Amniotic stem cell (primary cell): ENCODE data around the gene STYX.
"Not testable (repeated sequence)": the region's sequence is repeated elsewhere in the genome, so short reads cannot be mapped to it uniquely, and the experiment has no call there.

Source experiments
- DNase-seq: peaks from one replicate; lab custom pipeline; 2025; lab: John Stamatoyannopoulos, UW

The STYX gene

DNA sequence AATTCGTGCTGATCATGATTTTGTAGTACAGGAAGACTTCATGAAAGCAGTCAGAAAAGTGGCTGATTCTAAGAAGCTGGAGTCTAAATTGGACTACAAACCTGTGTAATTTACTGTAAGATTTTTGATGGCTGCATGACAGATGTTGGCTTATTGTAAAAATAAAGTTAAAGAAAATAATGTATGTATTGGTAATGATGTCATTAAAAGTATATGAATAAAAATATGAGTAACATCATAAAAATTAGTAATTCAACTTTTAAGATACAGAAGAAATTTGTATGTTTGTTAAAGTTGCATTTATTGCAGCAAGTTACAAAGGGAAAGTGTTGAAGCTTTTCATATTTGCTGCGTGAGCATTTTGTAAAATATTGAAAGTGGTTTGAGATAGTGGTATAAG is 2.5 kb upstream of the STYX start:
- not testable (repeated sequence) for DNase-seq

- not testable (repeated sequence) for DNase-seq
These were observed 931 bp upstream of the STYX start for GRCh38 chr14:52729035-52729434.

GRCh38 chr14:52729585-52729924 is 411 bp upstream of the STYX start:
- no peak for DNase-seq

DNA sequence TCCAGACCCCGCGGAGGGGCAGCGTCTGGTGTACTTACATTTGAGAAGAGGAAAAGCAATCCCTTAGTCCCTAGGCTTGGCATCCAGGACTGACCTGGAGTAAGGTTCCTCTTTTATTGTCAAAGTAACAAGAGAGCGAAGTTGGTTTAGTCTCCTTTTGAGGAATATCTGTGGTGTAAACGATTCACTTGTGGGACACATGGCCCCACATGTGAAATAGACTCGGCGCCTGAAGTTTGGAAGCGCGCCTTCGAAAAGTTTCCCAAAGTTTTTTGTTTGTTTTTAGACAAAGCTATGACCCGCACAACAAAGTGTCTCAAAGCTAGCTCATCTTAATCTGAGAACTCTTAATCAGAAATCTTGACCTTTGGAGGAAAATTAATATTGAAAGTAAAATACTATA is 744 bp downstream of the STYX start:
- no peak for DNase-seq

GRCh38 chr14:52733824-52734223 is 3.9 kb downstream of the STYX start:
- no peak for DNase-seq

DNA sequence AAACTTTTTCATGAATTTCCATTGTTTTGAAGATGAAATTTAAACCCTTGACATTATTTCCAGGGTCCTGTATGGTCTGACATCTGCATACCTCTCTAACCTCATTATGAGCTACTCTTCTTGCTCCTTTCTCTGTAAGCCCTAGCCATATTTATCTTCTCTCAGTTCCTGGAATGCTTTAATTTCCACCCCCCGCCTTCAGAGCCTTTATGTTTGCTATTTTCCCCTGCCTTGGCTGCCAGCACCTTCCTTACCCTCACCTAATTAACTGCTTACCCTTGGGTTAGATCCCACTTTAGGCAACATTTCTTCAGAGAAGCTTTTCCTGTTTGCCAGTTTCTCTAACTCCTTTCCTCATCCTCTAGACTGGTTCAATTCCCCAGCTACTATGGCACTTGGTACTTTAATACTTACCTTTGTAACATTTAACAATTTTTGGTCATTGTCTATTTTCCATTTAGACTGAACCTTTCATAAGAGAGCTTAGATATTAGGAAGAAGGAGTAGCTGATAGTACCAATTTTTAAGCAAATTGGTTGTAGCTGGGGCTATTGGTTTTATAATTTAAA is 6.0 kb downstream of the STYX start:
- DNase-seq = no peak

DNA sequence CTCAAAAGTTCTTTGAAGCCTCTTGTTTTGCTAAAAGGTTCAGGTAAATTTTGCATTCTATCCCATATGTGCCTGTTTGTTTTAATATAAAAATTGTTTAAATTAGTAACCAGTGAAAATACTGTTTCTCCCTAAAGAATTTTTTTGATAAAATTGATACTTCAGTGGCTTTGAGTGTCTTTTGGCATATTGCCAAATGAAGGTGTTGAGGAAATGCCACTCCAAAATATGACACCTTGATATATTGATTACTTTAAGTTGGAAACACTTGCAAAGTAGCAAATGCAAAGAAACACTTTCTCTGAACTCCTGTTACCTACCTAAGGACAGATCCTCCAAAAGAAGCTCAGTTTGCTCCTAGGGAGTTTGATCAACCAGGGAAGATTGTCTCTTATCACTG is 8.4 kb downstream of the STYX start:
- DNase-seq = no peak

GRCh38 chr14:52740751-52741150 is 10.8 kb downstream of the STYX start:
- DNase-seq = no peak

- DNase-seq = no peak
These were observed 11.9 kb downstream of the STYX start for GRCh38 chr14:52741865-52742264.

- DNase-seq = no peak
These were observed 18.8 kb downstream of the STYX start for GRCh38 chr14:52748647-52749292.

- DNase-seq = no peak
These were observed 25.8 kb downstream of the STYX start for GRCh38 chr14:52755607-52756316.

DNA sequence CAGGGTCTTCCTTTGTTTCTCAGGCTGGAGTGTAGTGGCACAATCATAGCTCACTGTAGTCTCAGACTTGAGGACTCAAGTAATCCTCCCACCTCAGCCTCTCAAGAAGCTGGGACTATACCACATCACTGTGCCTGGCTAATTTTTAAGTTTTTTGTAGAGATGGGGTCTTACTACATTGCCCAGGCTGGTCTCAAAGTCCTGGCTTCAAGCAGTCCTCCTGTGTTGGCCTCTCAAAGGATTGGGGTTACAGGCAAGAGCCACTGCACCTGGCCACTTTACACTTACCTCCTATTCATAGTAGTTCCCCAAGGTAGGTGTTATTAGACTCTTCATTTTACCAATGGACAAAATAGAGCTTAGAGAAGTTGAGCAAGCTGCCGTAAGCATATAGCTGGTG is 29.2 kb downstream of the STYX start:
- no peak for DNase-seq

DNA sequence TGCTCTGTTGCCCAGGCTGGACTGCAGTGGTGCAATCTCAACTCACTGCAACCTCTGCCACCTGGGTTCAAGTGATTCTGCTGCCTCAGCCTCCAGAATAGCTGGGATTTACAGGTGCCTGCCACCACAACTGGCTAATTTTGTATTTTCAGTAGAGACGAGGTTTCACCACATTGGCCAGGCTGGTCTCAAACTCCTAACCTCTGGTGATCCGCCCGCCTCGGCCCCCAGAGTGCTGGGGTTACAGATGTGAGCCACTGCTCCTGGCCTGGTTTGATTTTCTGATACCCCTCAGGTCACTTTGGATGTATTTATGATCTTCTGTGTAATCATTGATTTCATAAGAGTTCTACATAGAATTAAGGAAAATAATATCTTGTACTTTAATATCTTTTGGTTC is 33.0 kb downstream of the STYX start:
- DNase-seq = not testable (repeated sequence)

DNA sequence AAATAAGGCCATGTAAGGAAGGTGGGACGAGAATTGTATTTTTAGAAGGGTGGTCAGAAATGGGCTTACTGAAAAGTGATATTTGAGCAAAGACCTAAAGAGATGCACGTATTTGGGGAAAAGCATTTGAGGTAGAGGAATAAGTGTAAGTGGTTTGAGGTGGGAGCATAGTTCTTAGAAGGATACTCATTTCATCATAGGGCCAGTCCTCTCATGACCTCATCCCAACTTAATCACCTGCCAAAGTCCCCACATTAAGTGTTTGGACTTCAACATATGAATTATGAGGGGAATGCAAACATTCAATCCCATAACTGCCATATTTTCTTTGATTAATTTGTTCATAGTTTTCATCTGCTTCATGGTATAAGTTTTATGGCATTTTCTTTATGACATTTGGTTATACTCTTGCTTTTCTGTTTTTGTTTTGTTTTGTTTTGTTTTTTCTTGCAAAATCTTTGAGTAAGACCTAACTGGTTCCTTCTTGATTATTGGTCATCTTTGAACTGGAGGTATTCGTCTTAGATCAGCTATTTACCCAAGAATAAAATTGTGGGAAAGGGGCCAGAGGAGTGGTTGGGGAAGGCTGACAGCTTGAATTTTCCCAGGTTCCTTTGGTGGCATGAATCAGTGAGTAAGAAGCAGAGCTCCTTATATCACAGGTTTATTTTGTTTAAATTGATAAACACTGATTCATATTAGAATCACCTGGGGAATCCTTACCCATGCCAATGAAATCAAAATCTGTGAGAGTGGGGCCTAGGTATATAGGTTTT is 37.3 kb downstream of the STYX start:
- DNase-seq = no peak

DNA sequence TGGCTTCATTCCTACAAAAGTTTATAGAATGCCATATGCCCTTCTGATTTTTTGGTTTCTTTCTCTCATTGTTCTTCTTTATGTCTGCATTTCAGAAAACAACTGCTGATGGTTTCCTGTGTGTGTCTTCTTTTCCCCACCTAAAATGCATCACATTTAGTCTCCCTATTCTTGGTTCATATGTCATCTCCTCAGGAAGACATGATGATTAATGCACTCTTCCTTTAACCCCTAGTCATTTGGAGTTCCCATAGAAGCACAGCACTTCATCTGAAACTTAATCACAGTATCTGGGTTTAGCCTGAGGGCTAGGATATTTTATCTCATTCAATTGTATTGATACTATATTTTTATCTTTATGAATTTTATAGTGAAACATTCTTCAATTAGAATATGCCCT is 39.9 kb downstream of the STYX start:
- DNase-seq = no peak

- DNase-seq = no peak
These were observed 46.9 kb downstream of the STYX start for GRCh38 chr14:52776816-52777215.

GRCh38 chr14:52778702-52779101 is 48.7 kb downstream of the STYX start:
- DNase-seq = no peak

GRCh38 chr14:52780893-52781292 is 50.9 kb downstream of the STYX start:
- no peak for DNase-seq

DNA sequence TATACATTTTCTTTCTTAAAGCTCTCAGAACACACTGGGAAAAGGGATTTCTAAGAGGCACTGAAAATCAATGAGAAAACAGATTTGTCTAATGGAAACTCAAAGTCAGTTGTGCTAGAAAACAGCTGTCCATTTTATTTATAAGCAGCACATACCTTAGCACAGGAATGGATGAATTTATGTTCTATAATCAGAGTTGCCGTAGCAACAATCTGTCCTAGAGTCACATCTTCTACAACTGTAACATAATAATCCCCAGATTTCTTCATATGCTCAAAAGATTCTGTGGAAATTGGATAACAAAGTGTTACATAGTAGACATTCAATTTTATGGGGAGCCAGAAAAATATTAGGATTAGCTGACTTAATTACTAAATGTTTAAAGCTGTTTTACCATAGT is 51.7 kb downstream of the STYX start:
- DNase-seq = no peak

GRCh38 chr14:52783206-52783605 is 53.2 kb downstream of the STYX start:
- no peak for DNase-seq

DNA sequence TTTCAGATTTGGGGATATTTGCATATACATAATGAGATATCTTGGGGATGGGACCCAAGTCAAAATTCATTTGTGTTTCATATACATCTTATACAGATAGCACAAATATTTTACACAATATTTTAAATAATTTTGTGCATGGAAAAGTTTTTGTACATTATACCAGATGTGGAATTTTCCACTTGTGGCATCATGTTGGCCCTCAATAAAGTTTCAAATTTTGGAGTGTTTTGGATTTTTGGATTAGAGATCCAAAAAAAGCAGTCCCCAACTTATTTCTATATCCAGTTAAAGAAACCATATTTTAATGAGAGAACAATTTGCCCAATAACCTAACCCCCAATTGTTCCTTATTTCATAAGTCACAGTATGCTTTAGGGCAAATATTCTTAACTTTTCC is 56.9 kb downstream of the STYX start:
- no peak for DNase-seq

DNA sequence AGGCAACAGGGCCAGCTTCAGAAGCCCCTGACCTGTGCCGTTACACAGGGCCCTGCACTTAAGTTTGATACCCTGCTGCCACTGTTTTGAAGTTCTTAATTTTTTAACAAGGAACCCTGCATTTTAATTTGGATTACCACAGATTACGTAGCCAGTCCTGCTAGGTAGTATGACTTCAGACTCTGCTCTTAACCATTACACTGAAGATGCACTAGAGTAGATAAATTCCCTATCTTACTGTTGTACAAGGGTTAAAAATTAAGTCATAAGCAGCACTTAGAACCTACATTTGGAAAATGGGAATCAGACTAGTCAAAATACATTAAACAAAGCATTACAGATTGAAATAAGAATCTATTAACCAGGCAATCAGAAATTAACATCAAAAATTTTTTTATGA is 59.2 kb downstream of the STYX start:
- no peak for DNase-seq
